Occipital lobe (tissue), 2 donors: ENCODE results near the gene INF2. TPM values are rescaled to one million over a fixed set of nuclear protein-coding genes. Genes with fewer than 3 reads are reported as not detected.
A peak's percentile ranks its signal among the peaks of the same experiment; 100 is the strongest.
"Not testable (repeated sequence)": the region's sequence is repeated elsewhere in the genome, so short reads cannot be mapped to it uniquely, and the experiment has no call there.

ENCODE experiments used
- DNase-seq: peaks from one replicate; lab custom pipeline; 2025; lab: John Stamatoyannopoulos, UW
- total RNA-seq: library from RNA; depleted of rRNA; stranded (reverse); fragments of >200 nt; gene quantifications from one replicate; pipeline ENCODE4 v1.2.3, GENCODE V29; 2014

The INF2 gene
- total RNA-seq, 1 donor from 2014 or later = 8.4 TPM

DNA sequence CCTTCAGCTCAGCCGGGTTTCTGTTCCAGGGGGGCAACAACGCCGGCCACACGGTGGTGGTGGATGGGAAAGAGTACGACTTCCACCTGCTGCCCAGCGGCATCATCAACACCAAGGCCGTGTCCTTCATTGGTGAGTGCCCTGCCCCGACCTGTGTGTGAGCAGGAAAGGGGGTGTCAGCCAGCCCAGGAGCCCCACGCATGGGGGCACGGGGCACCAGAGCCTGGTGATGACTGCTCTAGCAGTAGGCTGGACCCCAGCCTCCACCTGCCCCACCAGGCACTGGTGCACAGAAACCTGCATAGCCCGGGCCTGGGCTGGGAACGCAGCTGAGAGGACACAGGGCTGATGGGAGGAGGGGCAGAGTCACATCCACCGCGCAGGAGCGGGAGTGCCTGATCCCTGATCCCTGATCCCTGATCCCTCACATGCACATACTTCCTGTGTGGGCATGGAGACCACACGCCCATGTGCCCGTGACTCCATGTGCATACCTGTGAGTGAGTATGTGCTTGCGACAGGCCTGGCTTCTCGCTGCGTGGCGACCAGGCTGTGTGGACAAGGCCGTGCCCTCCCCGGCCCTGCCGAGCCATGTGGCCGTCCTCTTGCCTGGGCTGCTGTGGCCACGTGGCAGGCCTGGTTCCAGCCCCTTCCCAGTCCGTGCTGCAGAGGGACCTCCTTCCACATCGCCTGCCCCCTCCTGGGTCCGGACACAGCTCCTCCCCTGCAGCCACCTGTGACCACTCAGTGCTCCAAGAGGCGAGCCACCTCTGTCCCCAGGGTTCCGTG lies 45.8 kb downstream of the INF2 start:
- DNase-seq = no peak

DNA sequence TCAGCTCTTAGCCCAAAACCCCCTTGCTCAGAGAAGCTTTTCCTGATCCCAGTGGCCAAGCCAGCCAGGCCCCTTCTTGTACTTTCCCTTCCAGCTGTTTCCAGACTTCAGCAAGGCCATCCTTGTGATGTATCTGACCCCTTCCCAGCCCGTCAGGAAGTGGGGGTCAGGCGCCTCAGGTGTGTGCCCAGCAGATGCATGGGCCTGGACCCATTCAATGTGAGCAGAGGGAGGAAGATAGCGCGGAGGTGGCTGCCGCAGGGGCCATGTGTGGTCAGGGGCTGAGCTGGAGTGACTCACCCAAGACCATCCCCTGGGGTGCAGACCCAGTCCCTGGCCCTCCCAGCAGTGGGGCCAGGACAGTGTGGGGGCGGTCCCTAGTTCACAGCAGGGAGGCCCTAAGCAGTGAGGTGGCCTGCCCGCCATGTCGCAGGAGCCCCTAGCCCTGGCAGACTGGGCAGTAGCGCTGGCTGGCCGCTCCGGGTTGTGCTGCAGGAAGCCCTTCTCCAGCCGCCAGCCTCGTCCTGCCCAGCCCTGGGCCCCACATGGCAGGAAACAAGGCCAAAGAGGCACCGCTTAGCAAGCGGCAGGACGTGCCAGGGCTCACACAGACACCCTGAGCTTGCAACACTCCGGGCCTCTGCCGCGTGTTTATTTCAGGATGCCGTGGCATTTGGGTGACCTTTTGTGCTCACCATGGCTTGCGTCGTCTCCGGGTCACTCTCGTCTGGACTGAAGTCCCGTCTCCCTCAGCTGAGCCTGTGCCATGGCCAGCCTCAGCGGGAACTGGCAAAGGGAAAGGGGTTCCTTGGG lies 46.6 kb downstream of the INF2 start:
- DNase-seq = peak; percentile 51

DNA sequence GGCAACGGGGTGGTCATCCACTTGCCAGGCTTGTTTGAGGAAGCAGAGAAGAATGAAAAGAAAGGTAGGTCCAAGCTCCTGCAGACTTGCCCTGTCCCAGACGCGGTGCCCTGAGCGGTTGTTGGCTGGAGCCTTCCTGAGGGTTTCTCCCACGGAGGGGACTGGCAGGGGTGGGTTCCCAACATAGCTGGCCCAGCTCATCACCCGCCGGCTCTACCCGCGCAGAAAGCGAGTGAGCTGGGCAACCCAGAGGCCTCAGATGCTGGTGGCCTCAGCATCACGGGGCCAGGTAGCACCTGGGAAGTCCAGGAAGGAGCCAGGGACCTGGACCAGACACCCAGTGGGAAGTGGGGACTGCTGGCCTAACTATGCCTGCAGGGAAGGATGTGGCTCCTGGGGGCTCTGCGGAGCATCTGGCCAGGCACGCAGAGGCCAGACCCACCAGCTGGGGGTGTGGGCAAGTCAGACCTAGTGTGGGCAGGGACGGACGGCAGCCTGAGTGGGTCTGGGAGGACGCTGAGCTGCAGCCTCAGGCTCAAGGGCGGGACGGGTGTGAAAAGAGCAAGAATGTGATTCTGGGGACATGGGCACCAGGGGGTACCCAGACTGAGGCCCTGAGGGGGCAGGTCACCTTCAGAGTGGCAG lies 49.1 kb downstream of the INF2 start:
- DNase-seq = no peak

DNA sequence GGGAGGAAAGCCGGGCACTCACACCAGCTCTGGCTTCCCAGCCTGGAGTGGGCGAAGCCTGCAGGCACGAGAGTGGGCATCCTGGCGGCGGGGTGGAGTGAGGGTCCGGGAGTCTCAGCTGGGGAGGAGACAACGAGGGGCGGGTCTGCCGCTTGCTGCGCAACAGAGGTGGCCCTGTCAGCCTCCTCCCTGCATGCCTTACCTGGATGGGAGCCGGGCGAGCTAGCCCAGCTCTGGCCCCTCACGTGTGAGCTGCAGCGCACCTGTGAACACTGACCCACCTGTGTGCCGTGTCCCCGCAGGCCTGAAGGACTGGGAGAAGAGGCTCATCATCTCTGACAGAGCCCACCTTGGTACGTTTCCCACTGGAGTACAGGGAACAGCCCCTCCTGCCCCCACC lies 49.6 kb downstream of the INF2 start:
- DNase-seq = no peak

DNA sequence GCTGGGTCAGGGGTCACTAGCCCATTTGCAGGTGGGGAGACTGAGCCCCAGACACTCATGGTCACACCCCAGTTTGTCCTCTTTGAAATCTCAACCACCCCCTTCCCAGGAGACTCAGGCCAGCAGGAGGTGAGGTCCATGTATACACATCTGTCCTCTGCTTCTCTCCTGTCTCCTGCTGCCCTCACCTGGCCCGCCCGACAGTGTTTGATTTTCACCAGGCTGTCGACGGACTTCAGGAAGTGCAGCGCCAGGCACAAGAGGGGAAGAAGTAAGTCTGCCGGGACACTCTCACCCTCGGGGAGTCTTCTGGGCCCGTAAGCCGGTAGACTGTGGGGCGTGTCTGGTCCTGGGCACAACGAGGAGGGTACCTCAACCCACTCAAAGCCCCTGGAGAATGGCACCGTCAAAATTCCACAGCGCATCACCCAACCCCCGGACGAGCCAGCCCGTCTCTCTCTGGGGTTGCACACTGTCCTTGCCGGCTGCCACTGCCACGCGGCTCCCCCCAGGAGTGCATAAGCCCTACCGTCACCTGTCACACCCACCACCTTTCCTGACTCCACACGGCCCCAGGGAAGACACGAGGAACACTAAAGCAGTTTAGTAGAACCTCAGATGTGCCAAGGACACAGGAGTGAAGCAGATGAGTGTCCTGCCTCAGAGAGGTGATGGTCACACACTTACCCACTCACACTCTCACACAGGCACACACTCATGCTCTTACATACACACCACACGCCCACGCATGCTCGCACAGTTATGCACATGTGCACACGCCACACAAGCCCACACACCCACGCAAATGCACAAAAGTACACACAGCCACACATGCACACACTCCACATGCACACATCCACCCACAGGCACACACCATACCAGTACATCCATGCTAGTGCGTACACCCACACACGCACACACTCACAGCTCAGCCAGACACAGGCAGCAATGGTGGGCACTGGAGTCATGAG lies 50.4 kb downstream of the INF2 start:
- DNase-seq = no peak

DNA sequence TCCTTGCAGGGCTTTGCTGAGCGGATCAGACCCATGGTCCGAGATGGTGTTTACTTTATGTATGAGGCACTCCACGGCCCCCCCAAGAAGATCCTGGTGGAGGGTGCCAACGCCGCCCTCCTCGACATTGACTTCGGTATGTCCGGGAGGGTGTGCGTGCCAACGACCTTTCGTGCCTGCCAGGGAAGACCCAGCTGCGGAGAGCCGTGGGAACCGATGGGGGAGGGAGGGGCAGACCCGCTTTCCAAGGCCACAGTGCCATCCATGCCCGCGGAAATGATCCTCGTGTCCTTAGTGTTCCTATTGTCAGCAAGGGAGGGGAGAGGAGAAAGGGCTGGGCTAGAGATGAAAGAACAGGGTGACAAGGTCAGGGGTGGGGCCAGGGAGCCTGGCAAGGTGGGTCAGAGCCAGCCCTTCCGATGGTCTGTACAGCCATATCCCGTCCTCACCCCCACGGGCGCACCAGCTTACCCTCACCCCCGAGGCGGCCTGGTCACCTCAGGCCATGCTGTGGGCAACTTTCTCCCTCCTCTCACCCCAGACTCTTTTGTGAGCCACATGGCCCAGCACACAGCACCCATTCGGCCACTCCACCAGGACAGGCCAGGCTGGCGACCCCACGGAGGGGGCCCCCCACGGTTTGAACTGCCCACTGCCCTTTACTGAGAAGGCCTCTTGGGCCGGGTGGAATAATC lies 51.8 kb downstream of the INF2 start:
- no peak for DNase-seq

DNA sequence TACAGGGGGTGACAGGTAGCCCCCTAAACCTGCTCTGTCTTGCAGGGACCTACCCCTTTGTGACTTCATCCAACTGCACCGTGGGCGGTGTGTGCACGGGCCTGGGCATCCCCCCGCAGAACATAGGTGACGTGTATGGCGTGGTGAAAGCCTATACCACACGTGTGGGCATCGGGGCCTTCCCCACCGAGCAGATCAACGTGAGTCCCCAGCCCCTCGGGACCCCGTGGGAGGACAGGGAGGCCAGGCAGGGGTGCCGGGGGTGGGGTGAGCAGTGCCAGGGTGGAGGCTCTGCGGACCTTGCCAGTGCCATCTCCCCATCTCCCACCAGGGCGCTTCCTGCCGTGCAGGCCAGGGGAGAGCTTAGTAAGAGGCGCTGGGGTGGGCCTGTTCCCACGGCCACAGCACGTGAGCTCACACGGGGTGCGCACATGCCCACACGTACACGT lies 52.4 kb downstream of the INF2 start:
- no peak for DNase-seq

DNA sequence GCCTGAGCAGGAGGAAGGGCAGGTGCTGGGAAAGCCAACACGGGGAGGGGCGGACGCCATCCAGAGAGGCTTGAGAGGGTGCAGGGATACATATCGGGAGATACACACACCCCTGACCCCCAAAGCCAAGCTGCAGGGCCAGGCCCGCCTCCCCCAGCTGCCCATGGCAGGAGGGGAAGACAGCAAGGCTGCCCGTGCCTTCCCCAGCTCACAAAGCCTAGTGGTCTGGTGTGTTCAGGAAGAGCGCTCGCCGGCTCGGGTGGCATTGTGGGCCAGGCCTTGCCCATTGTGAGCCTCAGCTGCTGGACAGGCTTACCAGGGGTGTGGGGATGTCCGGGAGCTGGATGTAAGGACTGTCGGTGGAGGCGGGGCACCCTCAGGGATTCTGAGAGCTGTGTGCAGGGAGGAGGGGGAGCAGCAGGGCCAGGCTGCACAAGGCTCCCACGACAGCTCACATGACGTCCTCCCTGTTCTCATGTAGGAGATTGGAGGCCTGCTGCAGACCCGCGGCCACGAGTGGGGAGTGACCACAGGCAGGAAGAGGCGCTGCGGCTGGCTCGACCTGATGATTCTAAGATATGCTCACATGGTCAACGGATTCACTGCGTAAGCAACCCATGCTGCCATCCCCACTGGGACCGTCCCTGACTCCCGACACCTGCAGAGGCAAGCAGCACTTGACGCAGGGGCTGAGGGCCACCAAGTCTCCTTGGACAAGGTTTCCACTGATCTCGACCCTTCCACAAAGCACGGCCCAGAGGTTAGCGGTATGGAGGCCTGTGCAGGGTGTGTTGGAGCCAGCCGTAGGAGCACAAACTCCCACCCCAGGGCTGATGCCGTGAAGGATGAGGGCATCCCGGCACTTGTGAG lies 53.4 kb downstream of the INF2 start:
- no peak for DNase-seq

DNA sequence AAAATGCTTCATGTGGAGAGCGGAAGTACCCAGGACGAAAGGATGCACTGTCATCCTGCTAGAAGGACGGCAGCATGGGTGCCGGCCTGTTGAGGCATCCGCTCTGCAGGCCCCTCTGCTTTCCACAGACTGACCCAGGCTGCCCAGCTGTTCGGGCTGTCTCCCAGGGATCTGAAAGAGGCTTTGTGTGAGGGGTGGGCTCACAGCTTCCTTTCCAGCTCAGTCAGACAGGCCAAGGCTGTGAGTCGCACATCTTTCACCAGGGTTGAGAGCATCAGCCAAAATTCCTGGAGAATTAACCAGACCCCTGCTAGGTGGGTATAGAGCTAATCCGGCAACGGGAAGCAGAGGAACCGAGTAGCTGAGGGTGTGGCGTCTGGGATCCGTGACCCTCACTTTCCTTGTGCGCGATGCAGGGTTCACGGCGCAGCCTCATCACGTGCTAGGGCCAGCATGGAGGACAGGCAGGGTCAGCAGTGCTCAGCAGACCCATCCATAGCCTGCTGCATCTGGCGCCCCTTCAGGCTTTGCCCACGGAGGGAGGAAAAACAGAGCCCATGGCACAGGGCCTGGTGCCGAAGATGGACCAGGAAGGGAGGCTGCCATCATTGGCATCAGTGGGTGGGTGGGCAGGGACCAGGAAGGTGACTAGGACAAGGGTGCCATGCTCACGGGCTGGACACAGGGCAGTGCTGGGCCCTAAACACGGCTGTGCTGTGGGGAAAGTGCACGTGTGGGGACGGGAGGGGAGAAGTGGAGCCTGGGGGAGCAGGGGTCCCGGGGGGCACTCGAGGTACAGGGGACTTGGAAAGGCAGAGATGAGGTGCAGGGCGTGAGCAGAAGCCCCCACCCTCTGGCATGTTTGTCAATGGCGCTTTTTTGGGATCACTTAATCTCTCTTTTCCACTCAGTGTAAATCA lies 54.3 kb downstream of the INF2 start:
- no peak for DNase-seq

DNA sequence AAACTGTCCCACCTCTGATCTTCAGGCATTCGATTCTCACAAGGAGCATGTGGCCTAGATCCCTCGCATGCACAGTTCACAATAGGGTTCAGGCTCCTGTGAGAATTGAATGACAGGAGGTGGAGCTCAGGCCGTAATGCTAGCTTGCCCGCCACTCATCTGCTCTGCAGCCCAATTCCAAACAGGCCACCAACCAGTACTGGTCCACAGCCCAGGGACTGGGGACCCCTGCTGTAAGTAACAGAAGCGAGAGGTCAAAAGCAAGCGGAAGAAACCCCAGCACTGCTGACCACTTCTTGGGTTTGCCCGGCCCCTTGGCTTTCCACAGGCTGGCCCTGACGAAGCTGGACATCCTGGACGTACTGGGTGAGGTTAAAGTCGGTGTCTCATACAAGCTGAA lies 55.1 kb downstream of the INF2 start:
- DNase-seq = no peak

DNA sequence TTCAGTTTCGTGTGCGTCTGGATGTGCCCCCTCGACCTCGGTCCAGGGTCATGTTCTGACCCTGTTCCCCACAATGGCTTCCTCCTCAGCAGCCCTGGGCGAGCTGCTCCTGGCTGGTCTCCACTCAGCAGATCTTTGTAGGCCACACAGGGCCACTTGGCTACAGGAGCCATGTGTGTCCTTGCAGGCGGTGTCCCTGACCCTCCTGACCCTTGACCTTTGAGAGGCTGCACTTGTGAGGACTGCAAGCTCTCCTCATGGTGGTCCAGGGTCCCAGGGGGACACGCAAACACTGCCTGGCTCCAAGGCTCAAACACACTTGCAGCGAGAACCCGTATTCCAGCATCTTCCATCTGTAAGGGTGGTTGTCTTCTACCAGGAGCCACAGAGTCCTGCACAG lies 56.0 kb downstream of the INF2 start:
- DNase-seq = no peak

DNA sequence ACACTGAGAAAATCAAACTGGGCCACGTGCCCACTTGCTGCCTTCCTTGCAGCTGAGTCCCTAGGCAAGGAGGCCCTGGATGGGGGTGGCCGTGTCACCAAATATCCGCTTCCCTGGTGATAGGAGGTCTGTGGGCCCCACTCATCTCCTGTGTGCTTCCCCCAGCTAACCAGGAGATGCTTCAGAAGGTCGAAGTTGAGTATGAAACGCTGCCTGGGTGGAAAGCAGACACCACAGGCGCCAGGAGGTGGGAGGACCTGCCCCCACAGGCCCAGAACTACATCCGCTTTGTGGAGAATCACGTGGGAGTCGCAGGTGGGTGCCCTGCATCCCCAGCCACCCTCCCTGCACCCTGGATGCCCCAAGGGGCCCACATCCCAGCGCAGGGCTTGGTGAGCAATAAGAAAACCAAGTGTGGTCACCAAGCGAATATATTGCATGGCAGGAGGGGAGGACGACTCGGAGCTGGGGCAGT lies 56.7 kb downstream of the INF2 start:
- DNase-seq = no peak

DNA sequence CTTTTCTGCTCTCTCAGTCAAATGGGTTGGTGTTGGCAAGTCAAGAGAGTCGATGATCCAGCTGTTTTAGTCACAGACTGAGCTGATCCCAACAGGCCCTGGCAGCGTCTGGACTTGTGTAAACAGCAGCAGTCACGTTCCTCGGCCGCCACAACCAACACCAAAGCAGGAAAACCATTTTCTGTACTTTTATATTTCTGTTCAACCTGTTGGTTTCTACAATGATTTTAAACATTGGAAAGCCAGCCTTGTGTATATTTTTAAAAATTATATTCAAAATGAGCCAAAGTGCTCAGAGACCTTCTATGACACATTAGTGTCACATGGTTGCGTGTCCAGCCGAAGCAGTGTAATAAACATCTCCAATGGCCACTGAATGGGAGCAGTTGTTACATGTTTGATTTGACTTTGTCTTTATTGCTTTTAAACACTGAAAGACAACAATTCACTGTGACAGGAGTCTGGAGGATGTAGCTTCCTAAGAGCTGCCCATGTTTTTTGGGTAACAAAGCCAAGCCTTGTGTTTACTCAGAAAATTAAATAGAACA lies 57.6 kb downstream of the INF2 start:
- DNase-seq = no peak

DNA sequence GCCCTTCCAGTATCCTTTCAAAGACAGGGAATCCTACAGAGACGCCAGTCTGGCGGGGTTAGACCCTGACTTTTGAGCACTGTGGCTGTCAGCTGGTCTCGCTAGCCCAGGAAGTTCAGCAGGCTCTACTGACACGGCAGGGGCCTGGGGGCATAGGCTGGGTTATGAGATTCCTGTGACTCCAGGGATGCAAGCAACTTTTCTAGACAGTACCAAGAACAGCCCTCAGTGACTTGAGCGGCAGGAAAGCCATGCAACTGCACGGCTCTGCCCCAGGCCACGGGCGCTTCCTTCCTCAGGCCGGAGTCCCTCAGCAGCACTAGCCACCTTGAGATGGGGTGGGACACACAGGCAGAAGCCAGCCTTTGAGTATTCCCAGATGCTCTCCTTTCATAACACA lies 58.5 kb downstream of the INF2 start:
- DNase-seq = no peak

DNA sequence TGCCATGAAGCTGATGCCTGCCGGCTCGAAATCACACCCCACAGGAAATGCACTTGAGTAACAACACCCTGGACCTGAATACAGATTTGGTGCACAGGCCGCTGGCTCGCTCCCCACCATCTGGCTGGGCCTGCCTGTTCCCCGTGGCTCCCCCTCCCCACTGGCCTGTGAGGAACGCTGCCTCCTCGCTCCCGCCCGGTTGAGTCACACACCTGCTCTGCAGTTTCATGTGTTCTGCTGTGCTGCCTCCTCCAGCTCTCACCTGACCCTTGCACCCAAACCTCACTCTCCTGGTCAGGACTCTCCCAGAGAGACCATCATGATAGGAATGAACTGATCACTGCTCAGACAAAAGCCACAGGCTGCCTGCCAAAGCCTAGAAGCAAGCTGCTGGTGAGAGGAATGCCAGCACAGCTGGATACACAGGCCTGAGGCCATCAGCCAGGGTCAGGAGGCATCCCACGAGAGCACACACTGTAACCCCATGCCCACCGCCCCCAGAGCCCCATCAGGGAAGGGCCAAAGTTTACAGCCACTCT lies 59.8 kb downstream of the INF2 start:
- DNase-seq = peak; percentile 51

DNA sequence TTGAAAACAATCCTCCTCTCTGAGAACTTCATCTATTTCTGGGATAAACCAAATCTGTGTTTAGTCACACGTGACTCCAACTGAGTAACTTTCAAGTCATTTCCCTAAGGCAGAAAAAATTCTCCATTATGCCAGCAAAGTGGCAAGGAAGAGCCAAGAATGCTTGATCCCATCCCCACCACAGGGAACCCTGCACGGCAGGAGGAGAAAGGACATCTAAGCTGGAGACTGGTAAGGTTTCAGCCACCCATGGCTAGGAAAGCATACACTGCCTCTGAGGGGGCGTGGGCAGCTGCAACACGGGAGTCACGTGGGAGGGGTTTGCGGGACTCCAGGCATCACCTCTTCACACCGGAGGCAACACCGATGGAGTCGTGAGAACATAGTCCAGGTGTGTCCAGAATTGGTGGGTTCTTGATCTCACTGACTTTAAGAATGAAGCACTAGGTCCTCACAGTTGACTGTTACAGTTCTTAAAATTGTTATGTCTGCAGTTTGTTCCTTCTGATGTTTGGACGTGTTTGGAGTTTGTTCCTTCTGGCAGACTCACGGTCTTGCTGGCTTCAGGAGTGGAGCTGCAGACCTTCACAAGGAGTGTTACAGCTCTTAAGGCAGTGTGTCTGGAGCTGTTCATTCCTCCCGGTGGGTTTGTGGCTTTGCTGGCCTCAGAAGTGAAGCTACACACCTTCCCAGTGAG lies 60.8 kb downstream of the INF2 start:
- no peak for DNase-seq

DNA sequence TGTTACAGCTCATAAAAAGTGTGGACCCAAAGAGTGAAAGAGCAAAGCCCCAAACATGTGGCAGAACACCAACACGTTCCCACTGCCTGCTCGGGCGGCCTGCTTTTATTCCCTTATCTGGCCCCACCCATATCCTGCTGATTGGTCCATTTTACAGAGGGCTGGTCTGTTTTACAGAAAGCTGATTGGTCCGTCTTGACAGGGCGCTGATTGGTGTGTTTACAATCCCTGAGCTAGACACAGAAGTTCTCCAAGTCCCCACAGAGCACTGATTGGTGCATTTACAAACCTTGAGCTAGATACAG lies 61.3 kb downstream of the INF2 start:
- not testable (repeated sequence) for DNase-seq
